Measurements from ENCODE around the gene HSD17B12.

- TF ChIP-seq CTCF (conservative IDR thresholded peaks at IDR 0.05; ENCODE audit: low read depth in 2 of 2) (no peak), EZH2phosphoT487 (IDR thresholded peaks at IDR 0.05; ENCODE audit: unreplicated experiment) (no peak), ZNF462 (CRISPR knock-in tag; IDR thresholded peaks at IDR 0.05) (no peak), ZNF331 (CRISPR knock-in tag; IDR thresholded peaks at IDR 0.05; ENCODE audit: low read depth) (no peak), EZH2 (IDR thresholded peaks at IDR 0.05; ENCODE audit: low read depth, unreplicated experiment) (no peak), POLR2AphosphoS5 (IDR thresholded peaks at IDR 0.05; ENCODE audit: low read depth) (no peak), ZNF114 (CRISPR knock-in tag; IDR thresholded peaks at IDR 0.05) (no peak), ETS1 (IDR thresholded peaks at IDR 0.05) (no peak), REST (IDR thresholded peaks at IDR 0.05; ENCODE audit: unreplicated experiment) (no peak)
Measured at GRCh38 chr11:43735115-43735514, 54.6 kb downstream of the HSD17B12 start.

All from GM23338 (cell line).